ENCODE results near the gene RBM18. TPM values are rescaled to one million over a fixed set of nuclear protein-coding genes. Genes with fewer than 3 reads are reported as not detected.

RBM18 gene
- total RNA-seq, 1 donor from 2014 or later = 17.5 TPM

GRCh38 chr9:122218071-122218934, 46.3 kb downstream of the RBM18 start:
- no peak for DNase-seq
- Histone ChIP-seq H3K9me3 (no peaks in the 10 kb centered on the region), H3K4me3 (no peak overlapping the region), H3K4me1 (peaks cover 17% of the 10 kb centered on the region), H3K27me3 (peaks cover 96% of the 10 kb centered on the region), H3K36me3 (no peaks in the 10 kb centered on the region), H3K27ac (no peak overlapping the region)
- no peak for ATAC-seq
- TF ChIP-seq CTCF (IDR thresholded peaks at IDR 0.05) = no peak
- intact Hi-C loops (cut with DNase I) = no loop called here

- ATAC-seq (no peak), DNase-seq (no peak)
- no peak overlapping the region for H3K27ac ChIP-seq
- H3K4me1 ChIP-seq = peaks cover 17% of the 10 kb centered on the region
- no peak overlapping the region for H3K4me3 ChIP-seq
- H3K36me3 ChIP-seq = no peaks in the 10 kb centered on the region
- H3K27me3 ChIP-seq = peaks cover 100% of the 10 kb centered on the region
- TF ChIP-seq CTCF (IDR thresholded peaks at IDR 0.05) = no peak
- H3K9me3 ChIP-seq = no peaks in the 10 kb centered on the region
- intact Hi-C loops (cut with DNase I) = no loop called here
Measured at GRCh38 chr9:122217640-122218039, 47.0 kb downstream of the RBM18 start.

DNA sequence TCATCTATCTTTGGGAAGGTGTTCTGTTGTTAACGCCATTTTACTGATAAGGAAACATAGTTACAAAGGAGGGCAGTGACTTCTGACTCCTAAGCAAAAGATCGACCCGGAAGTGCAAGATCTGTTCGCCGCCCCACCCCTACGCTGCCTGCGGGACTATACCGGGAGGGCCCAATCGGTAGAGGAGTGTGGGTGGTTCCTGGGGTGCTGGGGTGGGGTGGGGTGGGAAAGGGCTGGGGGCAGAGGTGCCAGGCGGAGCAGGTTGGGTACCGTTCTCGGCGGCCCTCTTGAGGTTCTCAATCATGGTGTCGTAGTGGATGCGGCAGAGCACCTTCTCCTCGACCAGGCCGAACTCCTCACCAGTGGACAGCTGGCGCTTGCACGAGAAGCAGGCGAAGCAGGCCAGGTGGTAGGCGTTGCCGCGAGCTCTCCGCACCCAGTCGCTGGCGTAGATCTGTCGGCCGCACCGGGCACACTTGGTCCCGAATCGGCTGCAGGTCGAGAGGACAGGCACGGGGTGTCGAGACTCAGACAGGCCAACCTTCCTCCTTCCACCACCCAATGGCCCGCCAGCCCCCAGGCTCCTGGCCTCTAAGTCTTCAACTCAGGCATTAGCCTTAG, 47.7 kb downstream of the RBM18 start:
- H3K4me3 ChIP-seq = no peak overlapping the region
- DNase-seq (no peak), ATAC-seq (no peak)
- intact Hi-C loops (cut with DNase I) = no loop called here
- H3K36me3 ChIP-seq = no peaks in the 10 kb centered on the region
- no peak for TF ChIP-seq CTCF (IDR thresholded peaks at IDR 0.05)
- peaks cover 100% of the 10 kb centered on the region for H3K27me3 ChIP-seq
- H3K27ac ChIP-seq = no peak overlapping the region
- H3K4me1 ChIP-seq = peaks cover 17% of the 10 kb centered on the region
- no peaks in the 10 kb centered on the region for H3K9me3 ChIP-seq

DNA sequence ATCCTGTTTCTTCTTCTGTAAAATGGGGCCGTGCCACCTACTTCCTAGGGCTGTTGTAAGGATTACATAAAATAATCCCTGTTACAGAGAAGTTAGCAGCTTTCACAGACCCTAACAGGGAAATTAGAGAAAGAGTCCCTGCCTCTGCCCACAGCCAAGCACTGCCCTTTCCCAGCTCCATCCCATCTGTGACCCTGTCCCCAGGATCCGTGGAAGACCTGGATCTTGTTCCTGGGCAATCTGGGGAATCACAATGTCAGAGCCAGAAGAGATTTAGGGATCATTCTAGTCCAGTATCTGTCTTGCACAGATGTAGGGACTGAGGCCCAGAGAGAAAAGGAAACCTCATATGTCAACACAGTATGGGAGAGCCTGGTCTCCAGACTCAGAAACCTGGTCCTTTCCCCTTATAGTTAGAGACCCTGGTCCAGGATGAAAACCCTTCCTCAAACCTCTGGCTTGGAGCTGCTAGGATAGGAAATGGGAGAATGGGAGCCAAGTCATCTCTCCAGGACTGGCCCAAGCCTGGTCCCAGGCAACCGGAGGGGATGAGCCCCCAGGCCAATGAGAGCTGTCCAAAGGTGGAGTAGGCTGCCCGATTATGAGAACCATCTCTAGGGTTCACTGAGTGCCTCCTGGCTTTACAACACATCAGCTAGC, 48.4 kb downstream of the RBM18 start:
- peaks cover 99% of the 10 kb centered on the region for H3K27me3 ChIP-seq
- no peak overlapping the region for H3K27ac ChIP-seq

GRCh38 chr9:122215663-122216062, 49.0 kb downstream of the RBM18 start:
- H3K9me3 ChIP-seq = no peaks in the 10 kb centered on the region
- H3K27me3 ChIP-seq = peaks cover 94% of the 10 kb centered on the region
- no peak for TF ChIP-seq CTCF (IDR thresholded peaks at IDR 0.05)
- no peak overlapping the region for H3K27ac ChIP-seq
- no peak overlapping the region for H3K4me3 ChIP-seq
- peaks cover 17% of the 10 kb centered on the region for H3K4me1 ChIP-seq
- intact Hi-C loops (cut with DNase I) = no loop called here
- no peaks in the 10 kb centered on the region for H3K36me3 ChIP-seq
- DNase-seq (no peak), ATAC-seq (no peak)

More for the DNA sequence above, 48.4 kb downstream of the RBM18 start:
- DNase-seq (no peak), ATAC-seq (no peak)
- TF ChIP-seq CTCF (IDR thresholded peaks at IDR 0.05) = no peak
- intact Hi-C loops (cut with DNase I) = no loop called here
- H3K4me1 ChIP-seq = peaks cover 17% of the 10 kb centered on the region
- H3K4me3 ChIP-seq = no peak overlapping the region
- H3K36me3 ChIP-seq = no peaks in the 10 kb centered on the region
- no peaks in the 10 kb centered on the region for H3K9me3 ChIP-seq

Measured in upper lobe of right lung (tissue), 1 donor.